ENCODE measurements around the gene DAB2IP. TPM values are rescaled to one million over a fixed set of nuclear protein-coding genes. Genes with fewer than 3 reads are reported as not detected.
A peak's percentile ranks its signal among the peaks of the same experiment; 100 is the strongest.

Gene DAB2IP
- total RNA-seq, 1 experiment from 2014 or later: 13.4 TPM

DNA sequence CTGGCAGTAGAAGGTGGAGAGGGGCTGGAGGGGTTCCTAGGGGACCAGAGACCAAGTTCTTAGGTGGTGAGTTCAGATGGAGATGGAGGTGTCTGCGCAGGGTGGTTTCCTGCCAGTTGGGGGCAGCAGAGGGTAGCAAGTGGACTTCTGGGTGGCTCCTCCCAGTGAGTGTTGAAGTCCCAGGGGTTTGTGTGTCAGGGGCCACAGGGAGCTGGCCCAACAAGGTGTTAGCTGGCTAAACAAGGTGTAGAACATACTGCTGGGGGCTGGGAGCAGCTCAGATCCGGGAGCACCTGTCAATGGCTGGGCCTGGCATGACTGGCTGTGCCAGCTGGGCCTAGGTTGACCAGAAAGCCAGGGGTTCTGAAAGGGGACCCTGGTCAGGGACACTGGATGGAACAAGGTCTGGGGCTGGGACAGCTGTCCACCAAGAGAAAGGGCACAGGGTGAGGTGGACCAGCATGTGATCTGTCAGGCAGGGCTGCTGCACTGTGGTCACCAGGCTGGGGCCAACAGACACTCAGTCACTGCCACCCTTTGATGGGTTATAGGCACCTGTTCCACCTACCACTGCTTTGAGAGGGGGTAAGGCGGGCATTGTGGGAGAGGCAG lies 35.6 kb downstream of the DAB2IP start:
- DNase-seq (ENCODE audit: low read depth, low spot score): peak; percentile 77
- in situ Hi-C loops (cut with HindIII; ENCODE audit: low pct_unique_long_range_greater_than_20kb, low sequenced_read_pairs): no loop called here

DNA sequence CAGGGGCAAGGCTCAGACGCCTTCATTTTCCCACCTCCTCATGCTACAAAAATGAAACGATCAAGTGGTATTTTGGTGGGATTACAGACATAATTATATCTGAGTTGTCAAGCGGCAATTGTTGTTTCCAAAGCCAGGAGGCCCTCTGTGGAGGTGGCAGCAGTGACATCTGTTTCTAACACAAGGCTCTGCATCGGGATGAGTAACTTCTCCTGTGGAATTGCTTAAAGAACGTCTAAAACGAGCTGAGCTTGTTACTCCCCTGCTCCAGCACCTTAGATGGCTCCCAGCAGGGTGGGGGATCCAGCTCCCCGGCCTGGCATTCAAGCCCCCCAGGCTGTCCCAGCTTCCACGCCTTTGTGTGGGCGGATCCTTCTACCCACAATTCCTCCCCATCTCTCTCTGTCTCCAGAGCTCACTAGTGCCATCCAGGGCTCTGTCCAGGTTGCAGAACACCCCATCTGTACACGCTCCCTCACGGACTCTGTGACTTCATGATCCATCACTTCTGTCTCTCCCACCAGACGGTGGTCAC lies 36.8 kb downstream of the DAB2IP start:
- in situ Hi-C loops (cut with HindIII; ENCODE audit: low pct_unique_long_range_greater_than_20kb, low sequenced_read_pairs): no loop called here
- no peak for DNase-seq (ENCODE audit: low read depth, low spot score)

DNA sequence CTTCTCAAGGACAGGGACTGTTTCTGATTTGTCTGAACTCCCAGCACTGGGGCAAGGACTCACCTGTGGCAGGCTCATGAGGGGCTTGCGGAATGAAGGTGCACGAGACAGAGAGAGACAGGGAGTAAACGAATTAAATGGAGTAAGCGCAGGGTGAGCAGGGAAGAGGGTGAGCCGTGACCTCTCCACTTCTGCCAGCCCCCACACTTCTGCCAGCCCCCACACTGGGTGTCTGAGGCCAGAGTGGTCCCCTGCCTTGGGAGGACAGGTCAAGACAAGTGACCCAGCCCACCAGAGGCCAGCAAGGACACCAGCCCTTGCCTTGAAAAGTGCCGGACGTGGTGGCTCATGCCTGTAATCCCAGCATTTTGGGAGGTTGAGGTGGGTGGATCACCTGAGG lies 37.2 kb downstream of the DAB2IP start:
- in situ Hi-C loops (cut with HindIII; ENCODE audit: low pct_unique_long_range_greater_than_20kb, low sequenced_read_pairs): no loop called here
- DNase-seq (ENCODE audit: low read depth, low spot score): no peak

DNA sequence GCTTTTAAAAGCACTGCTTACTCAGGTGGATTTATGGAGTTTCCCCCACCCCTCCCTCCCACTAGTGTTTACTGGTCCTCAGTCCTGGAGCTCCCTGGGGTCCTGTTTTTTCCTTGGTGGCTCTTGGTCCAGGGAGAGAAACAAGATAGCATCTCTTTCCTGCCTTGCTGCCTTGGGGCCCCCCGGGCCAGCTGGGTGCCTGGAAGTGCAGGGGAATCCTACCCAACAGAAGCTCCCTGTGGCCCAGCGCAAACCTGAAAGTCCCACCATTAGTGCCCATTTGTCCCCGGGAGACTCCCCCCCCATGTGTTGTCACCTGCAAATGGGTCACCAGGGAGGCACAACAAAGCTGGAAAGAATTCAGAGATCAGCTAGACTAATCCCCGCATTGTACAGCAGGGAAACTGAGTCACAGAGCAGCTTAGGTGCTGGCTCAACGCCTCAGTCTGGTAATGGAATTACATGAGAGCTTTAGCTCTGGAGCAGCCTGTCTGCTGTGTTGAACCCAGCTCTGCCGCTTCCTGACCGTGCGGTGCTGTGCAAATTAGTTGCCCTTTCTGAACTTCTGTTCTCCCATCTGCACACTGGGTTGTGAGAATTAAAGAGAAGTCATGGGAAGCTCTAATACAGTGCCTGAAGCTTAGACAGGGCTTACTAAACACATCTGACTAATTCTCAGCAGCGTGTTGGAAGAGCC lies 38.2 kb downstream of the DAB2IP start:
- in situ Hi-C loops (cut with HindIII; ENCODE audit: low pct_unique_long_range_greater_than_20kb, low sequenced_read_pairs): no loop called here

DNA sequence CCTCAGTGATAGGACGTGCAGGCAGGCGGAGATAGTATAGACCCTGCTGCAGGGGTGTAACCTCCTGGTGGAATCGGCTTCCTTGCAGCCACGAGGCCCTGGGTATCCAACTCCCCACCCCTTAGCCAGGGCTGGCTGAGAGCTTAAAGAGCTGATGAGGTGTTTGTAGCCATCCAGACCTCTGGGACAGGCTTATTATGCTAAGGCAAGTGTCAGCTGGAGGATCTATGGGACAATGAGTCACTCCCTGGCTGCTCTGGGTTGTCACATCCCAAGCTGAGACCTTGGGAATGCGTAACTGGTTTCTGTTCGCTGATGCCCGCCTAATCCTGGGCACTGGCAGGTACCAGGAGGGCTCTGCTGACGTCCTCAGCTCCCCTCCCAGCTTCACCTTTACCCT lies 38.9 kb downstream of the DAB2IP start:
- DNase-seq (ENCODE audit: low read depth, low spot score): no peak
- in situ Hi-C loops (cut with HindIII; ENCODE audit: low pct_unique_long_range_greater_than_20kb, low sequenced_read_pairs): no loop called here

More for the DNA sequence above, 38.2 kb downstream of the DAB2IP start:
- DNase-seq (ENCODE audit: low read depth, low spot score): no peak

DNA sequence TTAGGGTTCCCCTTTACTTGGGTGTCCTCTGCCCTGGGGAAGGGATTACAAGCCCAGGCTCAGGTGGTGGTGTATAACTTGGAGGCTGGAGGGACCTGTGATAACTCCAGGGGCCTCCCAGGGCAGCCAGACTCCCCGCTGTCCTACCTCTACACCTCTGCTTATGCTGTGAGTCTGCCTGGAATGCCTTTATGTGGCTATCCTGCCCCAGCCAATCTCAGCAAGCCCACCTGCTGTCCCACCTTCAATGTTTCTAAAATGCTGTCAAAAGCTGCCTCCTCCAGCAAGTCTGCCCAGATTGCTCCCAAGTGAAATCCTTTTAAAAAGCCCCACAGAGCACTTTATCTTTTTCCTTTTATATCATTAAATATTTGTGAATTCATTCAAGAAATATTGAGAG lies 39.3 kb downstream of the DAB2IP start:
- in situ Hi-C loops (cut with HindIII; ENCODE audit: low pct_unique_long_range_greater_than_20kb, low sequenced_read_pairs): no loop called here
- no peak for DNase-seq (ENCODE audit: low read depth, low spot score)

DNA sequence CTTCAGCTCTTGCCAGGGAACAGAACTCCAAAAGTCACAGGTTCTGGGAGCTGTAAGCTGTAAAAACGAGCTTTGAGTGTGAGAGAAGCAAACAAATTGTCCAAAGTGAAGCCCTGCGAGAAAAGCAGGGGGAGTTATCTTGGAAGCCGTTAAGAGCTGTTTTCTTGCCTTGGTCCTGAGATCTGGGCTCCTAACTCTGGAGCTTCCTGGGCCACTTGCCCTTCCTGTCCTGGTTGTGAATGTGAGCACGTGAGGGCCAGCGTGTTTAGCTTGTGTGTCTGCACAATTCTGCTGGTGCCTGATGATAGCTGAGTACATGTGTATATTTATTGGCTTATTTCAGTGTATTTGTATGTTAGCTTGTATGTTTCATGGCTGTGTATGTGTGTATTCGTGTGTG lies 40.5 kb downstream of the DAB2IP start:
- in situ Hi-C loops (cut with HindIII; ENCODE audit: low pct_unique_long_range_greater_than_20kb, low sequenced_read_pairs): no loop called here
- DNase-seq (ENCODE audit: low read depth, low spot score): no peak

DNA sequence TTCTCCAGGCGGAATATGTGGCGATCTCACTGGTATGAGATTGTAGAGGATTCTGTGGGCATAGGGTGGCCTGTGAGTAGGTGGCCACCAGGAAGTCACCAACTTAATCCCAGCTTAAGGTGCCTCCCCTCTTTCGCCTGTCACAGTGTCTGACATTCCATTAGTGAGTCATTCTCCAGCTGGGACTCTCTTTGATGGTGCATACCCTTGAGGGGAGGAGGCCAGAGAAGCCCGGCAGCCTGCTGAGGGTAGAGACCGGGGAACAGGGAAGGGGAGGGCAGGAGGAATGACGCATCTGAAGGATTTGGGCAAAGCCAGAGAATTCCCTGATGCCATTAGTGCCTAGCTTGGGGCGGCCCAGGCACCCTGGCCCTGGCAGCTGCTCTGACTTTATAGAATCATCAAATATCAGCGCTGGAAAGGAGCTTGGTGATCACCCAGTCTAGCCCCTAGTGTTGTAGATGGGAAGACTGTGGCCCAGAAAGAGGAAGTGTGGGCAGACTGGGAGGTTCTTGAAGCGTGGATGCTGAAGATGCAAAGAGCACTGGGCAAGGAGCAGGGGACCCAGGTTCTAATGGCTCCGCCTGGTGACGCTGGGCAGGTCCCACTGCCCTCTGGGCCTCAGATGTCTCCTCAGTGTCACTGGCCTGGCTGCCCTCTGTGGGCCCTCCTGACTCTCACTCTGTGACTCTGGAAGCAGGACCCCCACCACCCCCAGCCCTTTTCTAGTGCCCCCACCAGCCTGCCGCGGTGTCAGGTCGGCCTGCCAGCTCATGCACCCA lies 41.4 kb downstream of the DAB2IP start:
- no peak for DNase-seq (ENCODE audit: low read depth, low spot score)
- in situ Hi-C loops (cut with HindIII; ENCODE audit: low pct_unique_long_range_greater_than_20kb, low sequenced_read_pairs): no loop called here

DNA sequence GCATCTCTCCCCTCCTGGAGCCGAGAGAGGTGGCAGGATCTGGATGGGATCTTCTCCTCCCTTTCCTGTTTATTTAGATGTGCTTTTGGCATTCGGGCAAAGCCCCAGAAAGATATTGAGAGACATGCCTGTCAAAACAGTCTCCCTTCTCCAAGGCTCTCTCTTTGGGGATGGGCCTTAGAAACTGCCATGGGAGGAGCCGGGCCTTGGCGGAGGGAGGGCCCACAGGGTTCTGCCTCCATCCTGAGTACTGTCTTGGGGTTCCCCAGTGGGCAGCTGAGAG lies 41.9 kb downstream of the DAB2IP start:
- in situ Hi-C loops (cut with HindIII; ENCODE audit: low pct_unique_long_range_greater_than_20kb, low sequenced_read_pairs): no loop called here
- no peak for DNase-seq (ENCODE audit: low read depth, low spot score)

DNA sequence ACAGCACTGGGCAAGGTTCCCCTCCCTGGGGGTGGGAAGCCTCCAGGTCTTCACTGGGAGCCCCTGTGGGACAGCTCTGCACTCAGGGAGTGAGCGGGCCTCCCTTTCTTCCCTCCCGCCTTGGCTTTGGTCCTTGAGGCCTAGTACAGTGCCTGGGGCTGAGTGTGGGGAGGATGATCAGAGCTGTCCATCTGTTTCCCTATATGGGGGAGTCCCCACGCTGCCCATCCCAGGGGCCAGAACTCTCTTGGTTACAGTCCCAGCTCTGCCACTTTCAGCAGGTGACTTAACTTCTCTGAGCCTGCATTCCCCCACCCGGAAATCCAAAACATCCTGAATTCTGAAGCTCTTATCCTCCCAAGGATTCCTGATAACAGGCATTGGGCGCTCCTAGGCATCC lies 42.6 kb downstream of the DAB2IP start:
- in situ Hi-C loops (cut with HindIII; ENCODE audit: low pct_unique_long_range_greater_than_20kb, low sequenced_read_pairs): no loop called here
- DNase-seq (ENCODE audit: low read depth, low spot score): no peak

DNA sequence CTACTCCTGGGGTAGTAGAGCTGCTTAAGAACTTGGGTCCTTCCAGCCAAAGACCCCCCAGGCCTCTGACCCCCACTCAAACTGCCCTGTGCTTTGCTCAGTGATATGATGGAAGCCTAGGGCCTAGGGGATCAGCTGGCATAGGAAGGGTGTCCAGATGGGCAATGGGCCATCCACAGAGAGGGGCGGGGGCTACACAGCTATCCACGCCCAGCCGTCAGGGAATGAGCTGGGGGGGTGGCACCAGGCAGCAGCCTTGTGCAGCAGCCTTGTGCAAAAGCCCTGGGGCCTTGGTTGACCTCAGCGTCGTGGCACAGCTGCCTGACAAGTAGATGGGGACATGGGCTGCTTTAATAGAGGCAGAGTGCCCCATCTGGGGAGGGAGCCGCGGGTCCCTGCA lies 43.2 kb downstream of the DAB2IP start:
- DNase-seq (ENCODE audit: low read depth, low spot score): no peak
- in situ Hi-C loops (cut with HindIII; ENCODE audit: low pct_unique_long_range_greater_than_20kb, low sequenced_read_pairs): no loop called here

DNA sequence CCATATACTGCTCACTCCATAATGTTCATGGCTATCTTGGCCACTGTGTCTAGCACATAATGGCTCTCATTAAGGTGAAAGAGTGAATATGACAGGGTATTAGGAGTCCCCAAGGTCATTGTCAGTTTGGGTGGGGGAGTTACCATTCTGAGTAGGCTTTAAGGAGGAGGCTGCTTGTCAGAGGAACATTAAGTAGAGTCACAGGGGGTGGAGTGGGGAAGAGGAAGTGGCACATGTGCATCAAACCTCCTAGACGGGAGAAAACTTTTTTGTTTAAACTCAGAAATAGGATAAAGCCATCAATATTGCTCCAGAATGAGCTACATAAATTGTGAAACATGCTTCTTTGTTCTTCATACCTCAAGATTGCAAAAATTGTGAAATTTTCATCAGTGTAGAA lies 45.5 kb downstream of the DAB2IP start:
- no peak for DNase-seq (ENCODE audit: low read depth, low spot score)
- in situ Hi-C loops (cut with HindIII; ENCODE audit: low pct_unique_long_range_greater_than_20kb, low sequenced_read_pairs): no loop called here

DNA sequence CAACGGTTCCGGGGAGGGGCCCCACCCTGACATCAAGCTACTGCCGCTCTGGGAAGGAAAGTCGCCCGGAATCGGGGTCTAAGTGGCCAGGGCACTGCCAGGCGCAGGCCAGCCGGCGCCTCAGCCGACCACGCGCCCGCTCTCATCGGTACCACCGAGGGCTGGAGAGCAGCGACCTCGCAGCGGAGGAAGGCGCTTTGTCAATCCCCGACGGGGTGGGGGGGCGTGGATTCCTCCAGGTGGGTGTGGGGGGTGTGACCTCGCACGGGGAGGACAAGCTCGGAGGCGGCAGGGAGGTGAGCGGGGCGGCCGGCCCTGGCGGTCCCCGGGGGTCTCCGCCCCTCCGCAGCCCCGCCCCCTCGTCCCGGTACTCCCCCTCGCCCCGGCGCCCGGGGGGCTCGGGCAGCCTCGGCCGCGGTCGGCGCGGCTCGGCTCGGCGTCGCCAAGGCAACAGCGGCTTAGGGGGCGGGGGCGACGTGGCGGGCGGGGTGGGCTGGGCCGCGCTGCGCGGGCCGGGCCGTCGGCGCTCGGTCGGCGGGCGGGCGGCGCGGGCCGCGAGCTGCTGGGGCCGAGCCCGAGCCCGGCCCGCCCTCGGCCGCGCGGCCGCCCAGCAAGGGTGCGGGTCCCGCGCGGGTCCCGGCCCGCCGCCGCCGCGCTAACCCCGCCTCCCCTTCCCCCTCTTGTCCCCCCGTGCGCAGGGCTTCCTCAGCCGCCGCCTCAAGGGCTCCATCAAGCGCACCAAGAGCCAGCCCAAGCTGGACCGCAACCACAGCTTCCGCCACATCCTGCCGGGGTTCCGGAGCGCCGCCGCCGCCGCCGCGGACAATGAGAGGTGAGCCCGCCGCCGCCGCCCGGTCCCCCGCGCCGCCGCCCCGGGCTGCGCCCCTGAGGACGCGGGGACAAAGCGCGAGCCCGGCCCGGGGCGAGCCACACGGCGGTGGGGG lies 47.5 kb downstream of the DAB2IP start:
- peak; percentile 59 for DNase-seq (ENCODE audit: low read depth, low spot score)
- in situ Hi-C loops (cut with HindIII; ENCODE audit: low pct_unique_long_range_greater_than_20kb, low sequenced_read_pairs): no loop called here

DNA sequence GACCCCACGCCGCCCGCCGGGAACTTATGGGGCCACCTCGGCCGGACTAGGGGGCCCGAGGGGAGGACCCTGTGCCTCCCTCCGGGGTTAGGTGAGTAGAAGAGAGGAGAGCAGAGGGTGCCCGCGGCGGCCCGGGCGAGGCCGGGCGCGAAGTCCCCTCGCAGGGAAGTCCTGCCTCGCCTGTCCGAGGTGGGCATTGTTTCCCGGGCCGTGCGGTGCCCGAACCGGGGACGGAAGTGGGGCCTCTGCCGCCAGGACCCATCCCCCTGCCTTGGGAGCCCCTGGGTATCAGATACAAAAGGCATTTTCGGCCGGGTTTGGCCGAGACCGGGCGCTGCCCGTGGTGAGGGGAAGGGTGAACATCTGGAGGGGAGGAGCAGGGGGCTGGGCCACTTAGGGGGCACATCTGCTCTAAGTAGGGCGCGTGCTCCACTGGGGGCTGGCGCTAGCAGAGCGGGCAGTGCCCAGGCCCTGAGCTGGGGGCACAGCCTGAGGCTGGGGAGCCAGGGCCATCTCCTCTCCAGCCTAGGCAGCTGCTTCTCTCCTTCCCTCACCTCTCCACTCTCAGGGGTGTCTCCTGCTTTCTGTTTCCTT lies 48.2 kb downstream of the DAB2IP start:
- in situ Hi-C loops (cut with HindIII; ENCODE audit: low pct_unique_long_range_greater_than_20kb, low sequenced_read_pairs): no loop called here
- no peak for DNase-seq (ENCODE audit: low read depth, low spot score)

DNA sequence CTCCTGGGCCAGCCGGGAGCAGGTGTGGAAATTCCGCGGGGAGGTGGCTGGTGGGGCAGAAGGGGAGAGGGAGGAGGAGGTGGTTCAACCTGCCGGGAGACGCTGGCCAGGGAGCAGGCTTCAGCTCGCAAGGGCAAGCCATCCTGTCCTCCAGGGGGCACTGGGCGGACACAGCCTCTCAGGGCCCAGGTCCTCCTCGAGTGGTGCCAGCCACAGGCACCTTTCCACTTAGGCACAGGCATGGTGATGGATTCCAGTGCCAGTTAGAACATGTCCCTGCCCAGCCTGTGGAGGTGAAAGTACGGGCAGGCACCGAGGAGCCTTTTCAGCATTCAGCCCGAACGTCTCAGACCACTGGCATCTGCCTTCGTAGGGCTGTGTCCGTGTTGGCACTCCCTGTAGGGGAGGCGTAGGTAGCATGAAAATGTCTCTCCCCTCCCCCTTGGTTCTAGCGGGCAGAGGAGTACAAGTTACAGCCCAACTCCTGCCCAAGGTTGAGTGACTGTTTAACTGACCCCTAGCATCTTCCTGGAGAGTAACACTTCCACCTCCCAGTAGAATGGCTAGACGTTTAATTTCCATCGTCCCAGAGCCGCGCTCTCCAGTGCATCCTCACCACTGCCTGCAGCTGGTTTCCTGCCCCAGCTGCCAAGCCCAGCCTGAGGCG lies 48.9 kb downstream of the DAB2IP start:
- in situ Hi-C loops (cut with HindIII; ENCODE audit: low pct_unique_long_range_greater_than_20kb, low sequenced_read_pairs): no loop called here
- DNase-seq (ENCODE audit: low read depth, low spot score): peak; percentile 71

DNA sequence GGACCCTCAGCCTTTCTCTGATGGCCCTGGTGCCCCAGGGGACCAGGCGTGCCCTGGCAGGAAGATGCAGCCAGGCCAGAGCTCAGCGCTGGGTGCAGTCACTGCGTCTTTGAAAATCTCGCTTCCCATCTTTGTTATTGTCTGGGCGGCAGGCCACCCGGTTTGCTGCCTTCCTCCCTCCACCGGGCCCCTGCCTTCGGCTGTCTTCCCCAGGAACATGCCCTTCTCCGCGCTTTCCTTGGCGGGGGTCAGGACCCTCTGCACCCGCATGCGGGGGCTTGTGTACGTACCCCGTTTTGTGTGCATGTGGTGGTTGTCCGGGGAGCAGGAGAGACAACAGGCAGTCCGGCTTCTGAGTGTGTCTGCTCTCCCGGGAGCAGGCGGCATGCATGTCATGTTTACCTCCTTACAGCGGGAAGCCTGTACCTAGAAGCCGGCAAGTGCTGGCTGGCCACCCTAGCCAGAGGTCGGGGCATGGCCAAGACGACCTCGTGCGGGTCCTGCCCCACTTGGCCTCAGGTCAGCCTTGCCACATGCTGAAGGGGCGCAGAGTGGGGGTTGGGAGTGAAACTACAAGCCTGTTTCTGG lies 49.5 kb downstream of the DAB2IP start:
- in situ Hi-C loops (cut with HindIII; ENCODE audit: low pct_unique_long_range_greater_than_20kb, low sequenced_read_pairs): no loop called here
- no peak for DNase-seq (ENCODE audit: low read depth, low spot score)

Data from SK-MEL-5 (cell line).